ENCODE results near the gene CRTC1.
"Not testable (repeated sequence)": the region's sequence is repeated elsewhere in the genome, so short reads cannot be mapped to it uniquely, and the experiment has no call there.

CRTC1 gene

GRCh38 chr19:18730885-18731513, 47.5 kb downstream of the CRTC1 start:
- no peak overlapping the region for H3K27ac ChIP-seq
- H3K4me3 ChIP-seq: no peak overlapping the region
- DNase-seq (ENCODE audit: low spot score): no peak
- TF ChIP-seq CTCF (IDR thresholded peaks at IDR 0.05): no peak

- DNase-seq (ENCODE audit: low spot score): no peak
- no peak for TF ChIP-seq CTCF (IDR thresholded peaks at IDR 0.05)
- H3K27ac ChIP-seq: no peak overlapping the region
- H3K4me3 ChIP-seq: no peak overlapping the region
Observed at GRCh38 chr19:18731562-18732008, 48.1 kb downstream of the CRTC1 start.

GRCh38 chr19:18733196-18733647, 49.7 kb downstream of the CRTC1 start:
- Histone ChIP-seq H3K27ac (no peak overlapping the region), H3K4me3 (no peak overlapping the region)
- no peak for TF ChIP-seq CTCF (IDR thresholded peaks at IDR 0.05)
- no peak for DNase-seq (ENCODE audit: low spot score)

GRCh38 chr19:18733762-18734332, 50.4 kb downstream of the CRTC1 start:
- not testable (repeated sequence) for H3K4me3 ChIP-seq; DNase-seq (ENCODE audit: low spot score); H3K27ac ChIP-seq

- DNase-seq (ENCODE audit: low spot score): no peak
- H3K4me3 ChIP-seq: no peak overlapping the region
- TF ChIP-seq CTCF (IDR thresholded peaks at IDR 0.05): no peak
- no peak overlapping the region for H3K27ac ChIP-seq
Observed at GRCh38 chr19:18735324-18735723, 51.8 kb downstream of the CRTC1 start.

- Histone ChIP-seq H3K4me3 (no peak overlapping the region), H3K27ac (no peak overlapping the region)
- no peak for TF ChIP-seq CTCF (IDR thresholded peaks at IDR 0.05)
- no peak for DNase-seq (ENCODE audit: low spot score)
Observed at GRCh38 chr19:18735752-18736151, 52.3 kb downstream of the CRTC1 start.

- Histone ChIP-seq H3K4me3 (no peak overlapping the region), H3K27ac (no peak overlapping the region)
- no peak for TF ChIP-seq CTCF (IDR thresholded peaks at IDR 0.05)
- no peak for DNase-seq (ENCODE audit: low spot score)
Observed at GRCh38 chr19:18736415-18737336, 53.2 kb downstream of the CRTC1 start.

Measured in coronary artery (tissue), 2 donors.